Breast epithelium (tissue), 3 donors: ENCODE results near the gene PEAK1.

Source experiments
- CTCF ChIP-seq, 3 donors: fragments of 450-650 bp; IDR thresholded peaks; one replicate each; pipeline ENCODE4 v1.5.1; 2016 to 2017; ENCODE audit warnings: antibody characterized with exemption in 3 of 3, mild to moderate bottlenecking in 3 of 3, moderate library complexity in 3 of 3
- POLR2AphosphoS5 ChIP-seq, 3 donors: sonication (generic); formaldehyde crosslinking; IDR thresholded peaks; one replicate each; pipeline ENCODE4 v1.6.1; 2017; ENCODE audit warnings: antibody characterized with exemption in 3 of 3

- no peak for TF ChIP-seq POLR2AphosphoS5 (IDR thresholded peaks at IDR 0.05)
- no peak for TF ChIP-seq CTCF (IDR thresholded peaks at IDR 0.05)
These were observed 73.5 kb downstream of the PEAK1 start for GRCh38 chr15:77346245-77347036.
